CD14-positive monocyte (primary cell): ENCODE data around the gene LRBA. TPM values are rescaled to one million over a fixed set of nuclear protein-coding genes. Genes with fewer than 3 reads are reported as not detected.

ENCODE experiments used
- DNase-seq, 3 donors: peaks; one replicate each; pipeline ENCODE4 v3.0.0-alpha.2; 2011 to 2022
- H2AFZ ChIP-seq: 2 replicates; pipeline ENCODE4 v1.6.0; 2012; ENCODE audit warnings: mild to moderate bottlenecking, low read depth, low read length, inconsistent platforms; ENCODE audit not compliant: insufficient read depth, poor library complexity, severe bottlenecking
- H3K27ac ChIP-seq, 2 donors: 1 replicate in 1 of 2; 2 replicates in 1 of 2; pipeline ENCODE4 v1.5.1; 2012 to 2013; ENCODE audit warnings: low read length in 2 of 2, control low read depth in 1 of 2, inconsistent platforms in 1 of 2, low read depth in 1 of 2, mild to moderate bottlenecking in 1 of 2
- H3K27me3 ChIP-seq, 2 donors: one replicate each; pipeline versions ENCODE4 v1.6.0 to v1.6.1; 2011 to 2013; ENCODE audit warnings: low read length in 2 of 2; ENCODE audit not compliant: control insufficient read depth in 2 of 2, insufficient read depth in 2 of 2
- H3K36me3 ChIP-seq, 2 donors: replicated peaks in 1 of 2; 1 replicate in 1 of 2; 2 replicates in 1 of 2; pipeline versions ENCODE4 v1.5.1 to v1.6.1; 2012 to 2013; ENCODE audit warnings: low read length in 2 of 2, control low read depth in 1 of 2, inconsistent platforms in 1 of 2, mild to moderate bottlenecking in 1 of 2; ENCODE audit not compliant: insufficient read depth in 2 of 2, control insufficient read depth in 1 of 2
- H3K4me1 ChIP-seq, 2 donors: 1 replicate in 1 of 2; 2 replicates in 1 of 2; pipeline versions ENCODE4 v1.5.1 to v1.6.1; 2012 to 2013; ENCODE audit warnings: low read length in 2 of 2, control low read depth in 1 of 2, inconsistent platforms in 1 of 2, mild to moderate bottlenecking in 1 of 2, moderate library complexity in 1 of 2; ENCODE audit not compliant: insufficient read depth in 2 of 2, control insufficient read depth in 1 of 2
- H3K4me2 ChIP-seq: replicated peaks from 2 replicates; pipeline ENCODE3; 2012; ENCODE audit warnings: low read length, moderate library complexity, mild to moderate bottlenecking; ENCODE audit not compliant: poor library complexity, severe bottlenecking; ENCODE audit errors: extremely low read depth
- H3K4me3 ChIP-seq, 3 experiments: fragments of 200-600 bp in 1 of 3; sonication (generic) in 1 of 3; replicated peaks in 1 of 3; 1 replicate in 2 of 3; 2 replicates in 1 of 3; pipeline ENCODE4 v1.5.1; 2011 to 2013; ENCODE audit warnings: low read length in 3 of 3, mild to moderate bottlenecking in 3 of 3, control low read depth in 2 of 3, low read depth in 2 of 3, inconsistent platforms in 1 of 3, moderate library complexity in 1 of 3
- H3K79me2 ChIP-seq: 2 replicates; pipeline ENCODE4 v1.6.0; 2012; ENCODE audit warnings: mild to moderate bottlenecking, control low read depth, inconsistent platforms, low read length, moderate library complexity; ENCODE audit not compliant: insufficient read depth
- H3K9ac ChIP-seq: 2 replicates; pipeline ENCODE4 v1.6.0; 2017; ENCODE audit warnings: low read length, mild to moderate bottlenecking; ENCODE audit not compliant: insufficient read depth, poor library complexity, severe bottlenecking
- H3K9me3 ChIP-seq, 2 donors: replicated peaks in 1 of 2; 1 replicate in 1 of 2; 2 replicates in 1 of 2; pipeline versions ENCODE4 v1.5.1 to v1.6.1; 2012 to 2013; ENCODE audit warnings: low read length in 2 of 2, control low read depth in 1 of 2; ENCODE audit not compliant: control insufficient read depth in 1 of 2, insufficient read depth in 1 of 2
- H4K20me1 ChIP-seq: 2 replicates; pipeline ENCODE4 v1.6.0; 2012; ENCODE audit warnings: mild to moderate bottlenecking, low read length, control low read depth, moderate library complexity; ENCODE audit not compliant: insufficient read depth
- H3K27ac Mint-ChIP-seq, 7 donors: one replicate each; pipeline ENCODE4 v1.8.0; 2020; ENCODE audit warnings: mild to moderate bottlenecking in 7 of 7, mixed read lengths in 7 of 7, moderate library complexity in 6 of 7, inconsistent platforms in 2 of 7
- H3K27me3 Mint-ChIP-seq, 3 donors: one replicate each; pipeline ENCODE4 v1.8.0; 2021 to 2022; ENCODE audit warnings: low read depth in 3 of 3, mild to moderate bottlenecking in 3 of 3, mixed read lengths in 3 of 3, moderate library complexity in 3 of 3, inconsistent platforms in 1 of 3
- H3K36me3 Mint-ChIP-seq, 2 donors: one replicate each; pipeline ENCODE4 v1.8.0; 2020; ENCODE audit warnings: mixed read lengths in 2 of 2, inconsistent platforms in 1 of 2, mild to moderate bottlenecking in 1 of 2
- H3K4me1 Mint-ChIP-seq: one replicate; pipeline ENCODE4 v1.8.0; 2020; ENCODE audit warnings: mild to moderate bottlenecking, mixed read lengths
- H3K4me3 Mint-ChIP-seq, 2 donors: one replicate each; pipeline ENCODE4 v1.8.0; 2020; ENCODE audit warnings: mild to moderate bottlenecking in 2 of 2, mixed read lengths in 2 of 2, moderate library complexity in 1 of 2
- H3K9me3 Mint-ChIP-seq, 7 donors: one replicate each; pipeline ENCODE4 v1.8.0; 2020 to 2022; ENCODE audit warnings: mixed read lengths in 7 of 7, mild to moderate bottlenecking in 6 of 7, moderate library complexity in 6 of 7, inconsistent platforms in 2 of 7
- WGBS: methylation state at CpG from one replicate; pipeline ENCODE4 v1.1.5; 2013; ENCODE audit warnings: missing lambda C conversion rate; ENCODE audit not compliant: insufficient coverage; 5-methylcytosine and 5-hydroxymethylcytosine counted together
- intact Hi-C, 2 donors: fragments of 100-400 bp; cut with micrococcal nuclease; formaldehyde crosslinking; loops; one replicate each; pipeline versions ENCODE4 v1.15.0 to v1.15.1; 2023
- polyA plus RNA-seq, 3 donors: library from polyadenylated mRNA; depleted of rRNA in 1 of 3; unstranded in 2 of 3; stranded (reverse) in 1 of 3; fragments of 300-500 nt in 2 of 3; fragments of >200 nt in 1 of 3; fragmentation: Illumina TruSeq in 2 of 3; gene quantifications; 1 replicate in 2 of 3; 2 replicates in 1 of 3; pipeline ENCODE4 v1.2.3, GENCODE V29; 2012 to 2021
- TF ChIP-seq, protein P1 (sequence below): fragments of 200-600 bp; IDR thresholded peaks from one replicate; pipeline ENCODE4 v1.8.0; 2022; ENCODE audit warnings: antibody characterized with exemption, mild to moderate bottlenecking

Gene LRBA
- polyA plus RNA-seq, 3 donors, result 1.5 to 5.5 (median 4.4) TPM

DNA sequence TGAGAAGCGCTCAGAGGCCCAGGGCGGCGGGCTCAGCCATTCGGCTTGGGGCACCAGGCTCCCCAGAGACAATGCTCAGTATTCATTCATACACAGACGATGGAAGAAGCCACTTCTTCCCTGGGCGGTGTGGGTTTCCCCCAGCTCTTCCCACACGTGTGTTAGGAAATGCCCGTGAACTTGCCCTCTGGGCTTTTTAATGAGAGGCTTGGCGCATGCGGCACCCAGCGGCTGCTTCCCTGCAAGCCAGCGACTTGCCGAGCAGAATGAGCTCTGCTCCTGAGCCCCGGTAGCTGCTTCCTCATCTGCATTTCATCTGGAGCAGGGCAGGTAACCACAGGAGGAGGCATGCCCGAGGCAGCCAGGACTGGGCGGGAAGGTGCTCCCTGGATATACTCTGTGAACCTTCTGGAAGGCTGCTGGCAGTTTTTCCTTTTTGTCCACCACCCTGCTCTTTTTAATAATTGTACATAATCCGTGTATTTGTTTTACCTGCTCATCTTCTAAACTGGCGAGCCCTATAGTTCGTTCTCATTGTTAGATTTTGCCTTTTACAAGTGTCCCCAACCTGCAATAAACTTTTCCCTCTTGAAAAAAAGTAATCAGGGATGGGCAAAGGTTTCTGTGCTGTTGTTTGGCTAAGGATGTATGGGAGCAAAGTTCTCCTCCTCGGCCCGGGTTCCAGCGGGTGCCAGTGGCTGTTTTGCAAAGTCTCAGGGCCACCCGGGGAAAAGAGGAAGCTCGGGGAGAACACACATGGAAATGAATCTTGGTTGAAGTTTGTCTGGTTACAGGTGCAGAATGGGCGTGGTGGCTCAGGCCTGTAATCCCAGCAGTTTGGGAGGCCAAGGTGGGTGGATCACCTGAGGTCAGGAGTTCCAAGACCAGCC lies 758.0 kb downstream of the LRBA start:
- H3K9me3 ChIP-seq, result no peaks in the 10 kb centered on the region
- no peak overlapping the region for H3K4me2 ChIP-seq
- H3K27me3 ChIP-seq, result no peaks in the 10 kb centered on the region
- TF ChIP-seq, protein P1, sequence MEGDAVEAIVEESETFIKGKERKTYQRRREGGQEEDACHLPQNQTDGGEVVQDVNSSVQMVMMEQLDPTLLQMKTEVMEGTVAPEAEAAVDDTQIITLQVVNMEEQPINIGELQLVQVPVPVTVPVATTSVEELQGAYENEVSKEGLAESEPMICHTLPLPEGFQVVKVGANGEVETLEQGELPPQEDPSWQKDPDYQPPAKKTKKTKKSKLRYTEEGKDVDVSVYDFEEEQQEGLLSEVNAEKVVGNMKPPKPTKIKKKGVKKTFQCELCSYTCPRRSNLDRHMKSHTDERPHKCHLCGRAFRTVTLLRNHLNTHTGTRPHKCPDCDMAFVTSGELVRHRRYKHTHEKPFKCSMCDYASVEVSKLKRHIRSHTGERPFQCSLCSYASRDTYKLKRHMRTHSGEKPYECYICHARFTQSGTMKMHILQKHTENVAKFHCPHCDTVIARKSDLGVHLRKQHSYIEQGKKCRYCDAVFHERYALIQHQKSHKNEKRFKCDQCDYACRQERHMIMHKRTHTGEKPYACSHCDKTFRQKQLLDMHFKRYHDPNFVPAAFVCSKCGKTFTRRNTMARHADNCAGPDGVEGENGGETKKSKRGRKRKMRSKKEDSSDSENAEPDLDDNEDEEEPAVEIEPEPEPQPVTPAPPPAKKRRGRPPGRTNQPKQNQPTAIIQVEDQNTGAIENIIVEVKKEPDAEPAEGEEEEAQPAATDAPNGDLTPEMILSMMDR, result no peak
- Mint-ChIP-seq H3K9me3 (peaks cover 0 to 3% (median 2%) of the 10 kb centered on the region in 7 donors), H3K27ac (no peak overlapping the region), H3K4me3 (no peak overlapping the region), H3K27me3 (peaks cover 0 to 1% (median 1%) of the 10 kb centered on the region in 3 donors), H3K36me3 (peaks cover 2 to 7% of the 10 kb centered on the region in 2 donors), H3K4me1 (peaks cover 7% of the 10 kb centered on the region)
- intact Hi-C loops, result no loop called here
- no peak overlapping the region for H2AFZ ChIP-seq
- H3K36me3 ChIP-seq, result no peaks in the 10 kb centered on the region
- H4K20me1 ChIP-seq, result no peaks in the 10 kb centered on the region
- no peaks in the 10 kb centered on the region for H3K4me1 ChIP-seq
- H3K79me2 ChIP-seq, result no peaks in the 10 kb centered on the region
- H3K27ac ChIP-seq, result no peak overlapping the region
- no peak for DNase-seq
- no peak overlapping the region for H3K9ac ChIP-seq
- 80% methylated on average over 18 of the region's 25 CpGs for WGBS
- no peak overlapping the region for H3K4me3 ChIP-seq

DNA sequence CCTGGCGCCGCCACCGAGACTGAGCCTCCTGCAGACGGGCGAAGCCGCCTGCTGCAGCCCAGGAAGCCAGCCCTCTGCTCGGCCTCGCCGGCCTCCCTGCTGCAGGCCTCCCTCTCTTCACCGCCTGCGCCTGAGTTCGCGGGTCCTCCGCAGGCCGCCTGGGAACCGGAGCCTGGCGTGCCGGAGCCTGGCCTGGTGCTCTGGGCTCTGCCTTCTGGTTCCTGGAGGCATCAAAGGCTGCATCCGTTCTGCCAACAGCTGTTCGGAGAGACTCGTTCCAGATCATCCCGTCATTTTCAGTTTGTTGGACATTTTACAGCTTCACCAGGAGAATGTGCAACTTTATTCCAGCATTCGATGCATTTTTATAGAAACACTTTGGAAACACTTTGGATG lies 758.9 kb downstream of the LRBA start:
- Mint-ChIP-seq H3K4me3 (no peak overlapping the region), H3K27me3 (peaks cover 0 to 4% (median 1%) of the 10 kb centered on the region in 3 donors), H3K36me3 (peaks cover 2 to 4% of the 10 kb centered on the region in 2 donors), H3K4me1 (peaks cover 7% of the 10 kb centered on the region), H3K27ac (no peak overlapping the region), H3K9me3 (peaks cover 0 to 3% (median 2%) of the 10 kb centered on the region in 7 donors)
- TF ChIP-seq, protein P1, result no peak
- Histone ChIP-seq H4K20me1 (no peaks in the 10 kb centered on the region), H3K9me3 (no peaks in the 10 kb centered on the region), H3K9ac (no peak overlapping the region), H3K4me1 (no peaks in the 10 kb centered on the region), H3K27ac (no peak overlapping the region), H2AFZ (no peak overlapping the region), H3K27me3 (no peaks in the 10 kb centered on the region), H3K4me2 (no peak overlapping the region), H3K79me2 (no peaks in the 10 kb centered on the region), H3K4me3 (no peak overlapping the region), H3K36me3 (no peaks in the 10 kb centered on the region)
- WGBS, result 98% methylated on average over 20 of the region's 23 CpGs
- no peak for DNase-seq
- intact Hi-C loops, result no loop called here
